Stimulated activated naive CD4-positive, alpha-beta T cell (primary cell): ENCODE results near the gene MGLL.

Experiments used
- DNase-seq, 6 experiments: peaks; one replicate each; lab custom pipeline; 2025; lab: John Stamatoyannopoulos, UW

The MGLL gene

DNA sequence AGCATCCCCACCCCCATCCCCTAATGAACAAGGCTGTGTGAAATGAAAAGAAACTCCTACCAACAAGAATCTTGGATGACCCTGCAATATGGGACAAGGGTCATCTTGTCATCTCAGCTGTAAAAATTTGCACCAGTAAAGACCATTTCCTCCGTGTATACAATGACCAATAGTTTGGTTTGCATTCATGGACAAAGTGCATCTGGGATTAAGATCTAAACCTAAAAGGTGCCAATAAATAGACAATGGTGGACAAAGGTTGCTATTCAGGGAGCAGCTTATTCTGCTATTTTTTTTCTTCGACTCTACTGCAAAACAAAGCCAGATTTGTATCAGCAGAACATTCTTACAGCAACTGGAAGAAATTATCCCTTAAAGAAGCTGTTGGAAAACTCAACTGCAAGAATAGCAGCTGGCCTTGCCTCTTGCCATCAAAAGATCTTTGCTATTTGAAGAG, 8.0 kb downstream of the MGLL start:
- DNase-seq, result no peak

GRCh38 chr3:127812151-127812550, 10.2 kb downstream of the MGLL start:
- no peak for DNase-seq

DNA sequence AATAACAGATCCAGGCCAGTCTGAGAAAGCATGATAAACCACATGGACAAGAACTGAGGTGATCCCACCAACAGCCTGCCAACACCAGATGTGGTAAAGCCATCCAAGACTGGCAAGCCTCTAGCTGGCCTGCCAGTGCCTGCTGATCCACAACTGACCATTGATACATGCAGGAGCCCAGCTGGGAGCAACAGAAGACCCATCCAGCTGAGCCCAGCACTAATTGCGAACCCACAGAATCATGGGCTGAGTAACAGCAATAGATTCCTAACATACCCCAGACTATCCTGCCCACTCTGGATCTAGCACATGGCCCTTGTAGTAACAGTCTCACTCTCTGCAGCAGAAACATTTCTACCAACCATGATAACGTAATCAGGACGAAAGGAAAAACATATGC, 10.6 kb downstream of the MGLL start:
- DNase-seq, result no peak

GRCh38 chr3:127809611-127810010, 12.7 kb downstream of the MGLL start:
- DNase-seq, result no peak

DNA sequence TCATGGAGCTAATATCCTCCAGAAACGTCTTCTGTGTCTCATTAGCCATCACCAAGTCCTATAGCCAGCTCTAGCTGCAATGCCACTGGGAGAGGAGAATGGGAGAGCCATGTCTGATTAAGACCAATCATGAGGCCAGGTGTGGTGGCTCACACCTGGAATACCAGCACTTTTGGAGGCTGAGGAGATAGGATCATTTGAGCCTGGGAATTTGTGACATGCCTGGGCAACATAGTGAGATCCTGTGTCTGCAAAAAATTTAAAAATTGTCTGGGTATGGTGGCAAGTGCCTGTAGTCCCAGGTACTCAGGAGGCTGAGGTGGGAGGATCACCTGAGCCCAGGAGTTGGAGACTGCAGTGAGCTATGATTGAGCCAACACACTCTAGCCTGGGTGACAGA, 13.1 kb downstream of the MGLL start:
- DNase-seq, result no peak

- DNase-seq, result no peak
Observed at GRCh38 chr3:127808197-127808596, 14.1 kb downstream of the MGLL start.

DNA sequence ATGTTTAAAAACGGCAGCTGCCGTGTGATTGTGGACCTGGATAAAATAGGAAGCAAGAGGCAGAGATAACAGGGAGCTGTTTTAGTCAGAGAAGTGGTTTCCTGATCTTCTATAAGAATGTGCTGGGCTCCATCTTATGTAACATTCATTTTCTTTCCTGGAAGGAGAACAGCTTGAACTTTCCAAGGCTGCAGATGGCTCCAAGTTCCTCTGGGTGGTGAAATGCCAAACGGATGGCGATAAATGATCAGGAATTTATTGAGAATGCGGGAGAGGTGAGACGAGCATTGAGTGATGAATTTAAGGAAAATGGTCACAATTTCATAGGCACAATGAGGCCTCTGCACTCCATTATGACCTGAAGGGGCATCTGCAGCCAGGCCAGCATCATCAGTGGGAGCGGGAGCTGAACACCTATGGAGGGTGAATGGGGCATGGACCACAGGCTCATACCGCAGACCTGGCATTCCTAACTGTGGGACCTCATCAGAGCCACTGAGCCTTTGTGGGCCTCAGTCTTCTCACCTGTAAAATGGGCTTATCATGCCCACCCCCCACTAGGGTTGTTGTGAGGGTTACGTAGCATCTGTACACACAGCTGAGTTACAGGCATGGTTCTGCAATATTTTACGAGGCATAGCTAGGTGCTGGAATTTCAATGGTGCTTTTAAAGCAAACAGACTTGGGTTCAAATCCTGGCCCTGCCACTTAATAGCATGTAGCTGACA, 17.1 kb downstream of the MGLL start:
- no peak for DNase-seq

DNA sequence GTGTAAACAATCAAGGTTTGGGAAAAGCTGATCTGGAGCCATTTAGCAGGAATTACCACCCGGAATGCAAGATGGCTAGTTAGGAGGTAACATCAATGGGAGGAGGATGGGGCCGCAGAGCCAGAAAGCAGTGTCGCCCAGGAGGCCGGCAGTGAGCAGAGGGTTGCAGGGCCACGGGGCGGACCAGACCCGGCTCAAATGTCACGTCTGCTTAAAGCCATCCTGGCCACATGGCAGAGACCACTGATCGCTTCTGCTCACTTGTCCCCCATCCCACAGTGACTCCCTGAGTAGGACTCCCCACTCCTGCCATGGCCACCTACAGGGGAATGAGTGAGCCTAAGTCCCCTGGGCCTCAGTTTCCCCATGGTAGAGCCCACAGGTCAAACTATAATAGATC, 18.2 kb downstream of the MGLL start:
- no peak for DNase-seq

- no peak for DNase-seq
Observed at GRCh38 chr3:127803619-127804018, 18.7 kb downstream of the MGLL start.

GRCh38 chr3:127802606-127803005, 19.7 kb downstream of the MGLL start:
- DNase-seq, result no peak

- DNase-seq, result no peak
Observed at GRCh38 chr3:127801731-127802313, 20.5 kb downstream of the MGLL start.

- no peak for DNase-seq
Observed at GRCh38 chr3:127800508-127800907, 21.8 kb downstream of the MGLL start.

- no peak for DNase-seq
Observed at GRCh38 chr3:127799476-127800222, 22.7 kb downstream of the MGLL start.

DNA sequence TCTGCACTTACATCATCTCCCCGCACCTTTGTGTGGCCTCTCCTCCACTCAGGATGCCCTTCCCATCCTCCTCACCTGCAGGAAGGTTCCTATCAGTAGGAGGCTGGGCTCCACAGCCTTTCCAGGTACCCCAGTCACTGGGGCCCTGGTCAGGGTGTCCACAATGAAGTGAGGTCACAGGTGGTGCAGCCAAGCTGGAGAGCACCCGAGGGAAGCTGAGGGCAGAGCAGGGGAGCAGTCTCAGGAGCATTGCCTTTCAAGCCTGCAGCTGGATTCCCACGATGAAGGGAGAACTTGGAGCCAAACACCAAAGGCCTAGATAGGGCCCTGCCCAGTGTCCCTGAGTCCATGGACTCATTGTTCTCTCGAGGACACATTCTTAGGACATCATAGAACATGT, 23.6 kb downstream of the MGLL start:
- DNase-seq, result no peak

- no peak for DNase-seq
Observed at GRCh38 chr3:127796831-127797150, 25.5 kb downstream of the MGLL start.

GRCh38 chr3:127796045-127796830, 26.1 kb downstream of the MGLL start:
- no peak for DNase-seq

DNA sequence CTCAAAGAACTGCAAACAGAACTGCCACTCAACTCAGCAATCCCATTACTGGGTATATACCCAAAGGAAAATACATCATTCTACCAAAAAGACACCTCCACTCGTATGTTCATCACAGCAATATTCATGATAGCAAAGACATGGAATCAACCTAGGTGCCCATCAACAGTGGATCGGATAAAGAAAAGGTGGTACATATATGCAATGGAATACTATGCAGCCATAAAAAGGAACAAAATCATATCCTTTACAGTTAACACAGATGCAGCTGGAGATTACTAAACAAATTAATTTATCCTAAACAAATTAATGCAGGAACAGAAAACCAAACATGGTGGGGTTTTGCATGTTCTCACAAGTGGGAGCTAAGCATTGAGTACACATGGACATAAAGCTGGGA, 27.3 kb downstream of the MGLL start:
- no peak for DNase-seq

- no peak for DNase-seq
Observed at GRCh38 chr3:127794402-127794801, 27.9 kb downstream of the MGLL start.

DNA sequence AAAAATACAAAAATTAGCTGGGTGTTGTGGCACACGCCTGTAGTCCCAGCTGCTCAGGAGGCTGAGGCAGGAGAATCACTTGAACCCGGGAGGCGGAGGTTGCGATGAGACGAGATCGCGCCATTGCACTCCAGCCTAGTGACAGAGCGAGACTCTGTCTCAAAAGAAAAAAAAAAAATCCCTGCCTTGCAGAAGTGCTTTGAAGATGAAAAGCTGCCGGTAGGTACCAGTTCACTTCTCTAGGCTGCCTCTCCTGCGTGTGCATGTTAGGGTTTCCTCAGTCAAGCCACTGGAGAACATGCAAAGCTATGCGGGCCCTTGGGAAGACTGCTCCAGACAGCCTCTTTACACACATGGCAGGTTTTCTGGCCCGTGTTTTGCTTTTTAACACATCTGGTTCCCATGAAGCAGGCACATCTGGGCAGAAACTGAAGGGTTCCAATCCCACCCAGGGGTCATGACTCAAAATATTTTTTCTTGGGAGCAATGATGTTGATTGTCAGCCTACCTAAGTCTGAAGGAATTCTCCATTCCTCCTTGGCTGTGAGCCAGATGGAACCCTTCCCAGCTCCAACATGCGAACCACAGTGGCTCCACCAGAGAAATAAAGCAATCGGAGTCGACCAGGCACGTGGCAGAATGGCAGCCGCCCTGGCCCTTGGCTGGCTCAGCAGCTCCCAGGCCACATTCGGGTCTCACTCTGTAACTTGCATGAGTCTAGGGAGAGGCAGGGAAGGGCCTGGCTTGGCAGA, 29.6 kb downstream of the MGLL start:
- DNase-seq, result no peak

- DNase-seq, result peak in 1 of 6 experiments; percentile 3
Observed at GRCh38 chr3:127791221-127791913, 30.9 kb downstream of the MGLL start.

DNA sequence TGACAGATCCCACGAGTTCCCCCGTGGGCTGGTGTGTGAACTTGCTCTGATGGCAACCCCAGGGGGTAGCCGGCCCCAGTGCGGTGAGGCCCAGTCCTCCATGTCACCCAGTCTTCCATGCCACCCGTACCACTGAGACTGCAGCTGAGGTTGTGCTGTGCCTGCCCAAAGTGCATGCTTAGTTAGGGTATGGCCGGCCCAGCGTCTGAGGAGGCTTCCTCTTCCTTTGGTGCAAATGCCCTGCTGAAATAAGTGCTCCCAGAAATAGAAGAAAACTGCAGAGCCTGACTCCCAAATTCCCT, 31.5 kb downstream of the MGLL start:
- DNase-seq, result no peak
